Prostate gland (tissue), 2 donors: ENCODE measurements around the gene CTTN. TPM values are rescaled to one million over a fixed set of nuclear protein-coding genes. Genes with fewer than 3 reads are reported as not detected.

Experiments
- DNase-seq: peaks from one replicate; pipeline ENCODE4 v3.0.0-alpha.2; 2019; ENCODE audit warnings: low spot score
- H3K27ac ChIP-seq, 2 donors: fragments of 200-600 bp; sonication (generic); 2 replicates each; pipeline ENCODE4 v1.5.1; 2017 to 2019
- H3K27me3 ChIP-seq: fragments of 200-600 bp; sonication (generic); replicated peaks from 2 replicates; pipeline ENCODE4 v1.5.1; 2019; ENCODE audit not compliant: insufficient read depth
- H3K36me3 ChIP-seq, 2 donors: fragments of 200-600 bp; sonication (generic); 1 replicate in 1 of 2; 2 replicates in 1 of 2; pipeline versions ENCODE4 v1.5.1 to v1.8.1; 2017 to 2019
- H3K4me1 ChIP-seq: fragments of 200-600 bp; sonication (generic); replicated peaks from 2 replicates; pipeline ENCODE4 v1.5.1; 2019
- H3K4me3 ChIP-seq, 2 donors: fragments of 200-600 bp; sonication (generic); 2 replicates each; pipeline ENCODE4 v1.5.1; 2017 to 2019
- H3K9me3 ChIP-seq: fragments of 200-600 bp; sonication (generic); 2 replicates; pipeline ENCODE4 v1.5.1; 2017
- POLR2A ChIP-seq: fragments of 450-650 bp; IDR thresholded peaks from one replicate; pipeline ENCODE4 v1.6.1; 2016; ENCODE audit warnings: antibody characterized with exemption, mild to moderate bottlenecking
- POLR2AphosphoS5 ChIP-seq: sonication (generic); formaldehyde crosslinking; IDR thresholded peaks from one replicate; pipeline ENCODE4 v1.6.1; 2017; ENCODE audit warnings: antibody characterized with exemption
- WGBS: methylation state at CpG from one replicate; pipeline ENCODE4 v1.1.5; 2018; 5-methylcytosine and 5-hydroxymethylcytosine counted together
- intact Hi-C: fragments of 100-400 bp; cut with DNase I; formaldehyde crosslinking; loops from one replicate; pipeline ENCODE4 v1.14.2; 2022
- total RNA-seq, 2 donors: library from RNA; depleted of rRNA; stranded (reverse); fragments of >200 nt; gene quantifications; one replicate each; pipeline ENCODE4 v1.1.0, GENCODE V29; 2016
- TF ChIP-seq, protein P1 (sequence below), 4 experiments: fragments of 200-600 bp in 2 of 4; fragments of 450-650 bp in 2 of 4; sonication (generic) in 2 of 4; IDR thresholded peaks; 1 replicate in 3 of 4; 2 replicates in 1 of 4; pipeline ENCODE4 v1.5.1; 2016 to 2019; ENCODE audit warnings: antibody characterized with exemption in 4 of 4, mild to moderate bottlenecking in 2 of 4, moderate library complexity in 2 of 4

CTTN gene
- total RNA-seq, 2 donors from 2014 or later = 208 to 348 TPM

DNA sequence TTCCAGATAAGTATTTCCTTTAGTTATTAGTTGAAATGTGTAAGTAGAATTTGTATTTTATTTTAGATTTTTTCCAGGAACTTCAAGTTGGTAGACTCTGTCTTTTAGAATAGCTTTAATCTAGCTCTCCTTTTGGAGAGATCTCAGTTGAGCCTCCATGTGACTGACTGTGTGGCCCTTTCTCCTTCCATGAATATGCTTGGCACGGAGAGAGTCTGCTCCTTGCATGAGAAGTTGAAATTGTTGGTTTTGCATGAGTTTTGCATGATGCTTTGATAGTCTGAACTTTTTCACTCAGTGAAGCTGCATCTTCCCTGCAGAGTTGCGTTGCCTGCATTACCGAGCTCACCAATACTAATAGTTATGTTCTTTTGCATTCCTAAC, 32.8 kb upstream of the CTTN start:
- no peak for DNase-seq
- intact Hi-C loops = no loop called here
- TF ChIP-seq, protein P1, sequence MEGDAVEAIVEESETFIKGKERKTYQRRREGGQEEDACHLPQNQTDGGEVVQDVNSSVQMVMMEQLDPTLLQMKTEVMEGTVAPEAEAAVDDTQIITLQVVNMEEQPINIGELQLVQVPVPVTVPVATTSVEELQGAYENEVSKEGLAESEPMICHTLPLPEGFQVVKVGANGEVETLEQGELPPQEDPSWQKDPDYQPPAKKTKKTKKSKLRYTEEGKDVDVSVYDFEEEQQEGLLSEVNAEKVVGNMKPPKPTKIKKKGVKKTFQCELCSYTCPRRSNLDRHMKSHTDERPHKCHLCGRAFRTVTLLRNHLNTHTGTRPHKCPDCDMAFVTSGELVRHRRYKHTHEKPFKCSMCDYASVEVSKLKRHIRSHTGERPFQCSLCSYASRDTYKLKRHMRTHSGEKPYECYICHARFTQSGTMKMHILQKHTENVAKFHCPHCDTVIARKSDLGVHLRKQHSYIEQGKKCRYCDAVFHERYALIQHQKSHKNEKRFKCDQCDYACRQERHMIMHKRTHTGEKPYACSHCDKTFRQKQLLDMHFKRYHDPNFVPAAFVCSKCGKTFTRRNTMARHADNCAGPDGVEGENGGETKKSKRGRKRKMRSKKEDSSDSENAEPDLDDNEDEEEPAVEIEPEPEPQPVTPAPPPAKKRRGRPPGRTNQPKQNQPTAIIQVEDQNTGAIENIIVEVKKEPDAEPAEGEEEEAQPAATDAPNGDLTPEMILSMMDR (IDR thresholded peaks at IDR 0.05) = no peak
- TF ChIP-seq POLR2A (no peak), POLR2AphosphoS5 (no peak)
- Histone ChIP-seq H3K4me1 (no peaks in the 10 kb centered on the region), H3K27ac (no peak overlapping the region), H3K9me3 (no peaks in the 10 kb centered on the region), H3K27me3 (no peaks in the 10 kb centered on the region), H3K4me3 (no peak overlapping the region), H3K36me3 (peaks cover 0 to 10% of the 10 kb centered on the region in 2 donors)
- 82% methylated on average over 3 of the region's 3 CpGs for WGBS

DNA sequence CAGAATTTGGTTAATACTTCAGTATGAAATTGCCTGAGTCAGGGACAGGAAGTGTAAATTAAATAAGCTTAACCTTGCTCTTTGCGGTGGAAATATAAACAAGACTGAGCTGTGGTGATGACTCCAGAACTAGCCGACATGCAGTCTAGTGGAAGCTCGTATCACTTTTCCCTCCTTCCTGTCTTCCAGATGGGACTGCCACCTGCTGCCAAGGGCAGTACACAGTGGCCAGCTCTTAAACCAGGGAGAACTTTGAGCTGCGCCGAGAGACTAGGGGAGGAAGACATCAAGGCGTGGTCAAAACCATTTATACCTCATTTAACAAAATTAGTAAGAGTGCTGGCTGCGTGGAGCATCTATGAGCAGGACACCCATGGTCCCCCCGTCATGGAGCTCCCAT, 31.3 kb upstream of the CTTN start:
- no peaks in the 10 kb centered on the region for H3K4me1 ChIP-seq
- no peak overlapping the region for H3K27ac ChIP-seq
- WGBS = 83% methylated on average over 8 of the region's 8 CpGs
- no peak overlapping the region for H3K4me3 ChIP-seq
- TF ChIP-seq POLR2A = no peak
- TF ChIP-seq, protein P1 (IDR thresholded peaks at IDR 0.05) = no peak
- intact Hi-C loops = no loop called here
- peaks cover 0 to 8% of the 10 kb centered on the region in 2 donors for H3K36me3 ChIP-seq
- DNase-seq = no peak
- H3K9me3 ChIP-seq = no peaks in the 10 kb centered on the region
- no peaks in the 10 kb centered on the region for H3K27me3 ChIP-seq

- TF ChIP-seq, protein P1 (IDR thresholded peaks at IDR 0.05) = no peak
- TF ChIP-seq POLR2AphosphoS5 (no peak), POLR2A (no peak)
- H3K36me3 ChIP-seq = no peaks in the 10 kb centered on the region
- WGBS = 97% methylated on average over 2 of the region's 2 CpGs
- no peak for DNase-seq
- intact Hi-C loops = no loop called here
- no peaks in the 10 kb centered on the region for H3K4me1 ChIP-seq
- H3K27me3 ChIP-seq = no peaks in the 10 kb centered on the region
- H3K9me3 ChIP-seq = no peaks in the 10 kb centered on the region
- H3K27ac ChIP-seq = no peak overlapping the region
- no peak overlapping the region for H3K4me3 ChIP-seq
Observed at GRCh38 chr11:70368961-70369360, 29.4 kb upstream of the CTTN start.

- no peak overlapping the region for H3K4me3 ChIP-seq
- H3K27me3 ChIP-seq = no peaks in the 10 kb centered on the region
- 64% methylated on average over 5 of the region's 5 CpGs for WGBS
- intact Hi-C loops = no loop called here
- no peak for DNase-seq
- H3K9me3 ChIP-seq = no peaks in the 10 kb centered on the region
- TF ChIP-seq, protein P1 (IDR thresholded peaks at IDR 0.05) = no peak
- TF ChIP-seq POLR2A (no peak), POLR2AphosphoS5 (no peak)
- no peak overlapping the region for H3K27ac ChIP-seq
- no peaks in the 10 kb centered on the region for H3K36me3 ChIP-seq
- H3K4me1 ChIP-seq = no peaks in the 10 kb centered on the region
Observed at GRCh38 chr11:70371241-70371640, 27.1 kb upstream of the CTTN start.

DNA sequence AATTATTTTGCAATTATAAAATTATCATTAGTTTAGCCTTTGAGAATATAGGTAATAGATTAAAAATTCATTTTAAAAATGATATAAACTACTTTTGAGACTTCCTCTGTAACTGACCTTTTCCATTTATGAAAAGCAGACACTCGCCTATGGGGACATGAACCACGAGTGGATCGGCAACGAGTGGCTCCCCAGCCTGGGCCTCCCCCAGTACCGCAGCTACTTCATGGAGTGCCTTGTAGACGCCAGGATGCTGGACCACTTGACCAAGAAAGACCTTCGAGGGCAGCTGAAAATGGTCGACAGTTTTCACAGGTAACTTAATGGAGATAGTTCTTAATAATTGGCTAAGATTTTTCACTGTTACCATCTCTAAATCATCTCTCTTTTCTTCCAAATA, 26.3 kb upstream of the CTTN start:
- Histone ChIP-seq H3K4me3 (no peak overlapping the region), H3K9me3 (no peaks in the 10 kb centered on the region), H3K27me3 (no peaks in the 10 kb centered on the region), H3K27ac (no peak overlapping the region), H3K36me3 (no peaks in the 10 kb centered on the region), H3K4me1 (no peaks in the 10 kb centered on the region)
- DNase-seq = no peak
- intact Hi-C loops = no loop called here
- TF ChIP-seq, protein P1 (IDR thresholded peaks at IDR 0.05) = no peak
- TF ChIP-seq POLR2AphosphoS5 (no peak), POLR2A (no peak)
- WGBS = 97% methylated on average over 8 of the region's 8 CpGs
